K562 (cell line): Measurements from ENCODE around the gene CXCL14. TPM values are rescaled to one million over a fixed set of nuclear protein-coding genes. Genes with fewer than 3 reads are reported as not detected.

Source experiments
- CCNT2 ChIP-seq: IDR thresholded peaks from 2 replicates; pipeline ENCODE4 v1.6.1; 2011; ENCODE audit warnings: borderline replicate concordance, low read depth, mild to moderate bottlenecking, moderate library complexity, mixed read lengths, low read length; ENCODE audit not compliant: insufficient read length; ENCODE audit errors: extremely low read depth
- CEBPG ChIP-seq, 3 experiments: fragments of 200-800 bp in 1 of 3; sonication (Bioruptor generic) in 1 of 3; sonication (generic) in 1 of 3; formaldehyde crosslinking in 1 of 3; IDR thresholded peaks in 2 of 3; conservative IDR thresholded peaks in 1 of 3; 2 replicates each; pipeline versions ENCODE4 v1.6.1 to v1.8.0; 2016 to 2022; ENCODE audit warnings: missing compliant biosample characterization in 2 of 3, missing genetic modification characterization in 2 of 3, mild to moderate bottlenecking in 1 of 3, missing genetic modification reagents in 1 of 3
- HMGXB4 ChIP-seq: sonication (generic); formaldehyde crosslinking; IDR thresholded peaks from 2 replicates; pipeline ENCODE4 v1.8.1; 2023; ENCODE audit warnings: mild to moderate bottlenecking, missing genetic modification reagents
- ILF3 ChIP-seq: fragments of 450-650 bp; IDR thresholded peaks from 2 replicates; pipeline ENCODE4 v1.6.1; 2018; ENCODE audit warnings: antibody characterized with exemption, mild to moderate bottlenecking, moderate library complexity, borderline replicate concordance
- SAP30 ChIP-seq: fragments of 200-600 bp; sonication (generic); IDR thresholded peaks from 2 replicates; pipeline ENCODE4 v1.6.1; 2012; ENCODE audit warnings: borderline replicate concordance, low read depth, mild to moderate bottlenecking, moderate library complexity, low read length, control low read depth, inconsistent platforms; ENCODE audit not compliant: insufficient read depth, poor library complexity, severe bottlenecking
- ZBTB49 ChIP-seq: sonication (generic); formaldehyde crosslinking; IDR thresholded peaks from 2 replicates; pipeline ENCODE4 v1.8.0; 2022; ENCODE audit warnings: missing genetic modification reagents, mild to moderate bottlenecking, borderline replicate concordance
- ZMIZ1 ChIP-seq, 2 experiments: fragments of 150-350 bp in 1 of 2; IDR thresholded peaks; 2 replicates each; pipeline ENCODE4 v1.6.1; 2012 to 2016; ENCODE audit warnings: low read depth in 2 of 2, low read length in 2 of 2, mild to moderate bottlenecking in 1 of 2, moderate library complexity in 1 of 2
- polyA plus RNA-seq, 8 experiments: library from polyadenylated mRNA; depleted of rRNA in 4 of 8; stranded (reverse) in 5 of 8; unstranded in 3 of 8; fragments of >200 nt; fragmentation: Nextera tagmentation in 2 of 8; fragmentation: Illumina TruSeq in 1 of 8; extraction: Ambion mirVana in 2 of 8; extraction: Trizol in 1 of 8; gene quantifications; 2 replicates each; pipeline versions ENCODE4 v1.2.1 to v1.2.3, GENCODE V29; 2011 to 2014; ENCODE audit warnings: inconsistent platforms in 1 of 8, missing spikeins in 1 of 8
- total RNA-seq, 7 experiments: library from RNA; depleted of rRNA in 6 of 7; stranded (reverse); fragments of >200 nt in 6 of 7; fragmentation: Illumina TruSeq in 2 of 7; extraction: Trizol in 2 of 7; gene quantifications; 2 replicates each; pipeline versions ENCODE4 v1.2.1 to v1.2.3, GENCODE V29; 2011 to 2021; ENCODE audit warnings: low replicate concordance in 1 of 7
- TF ChIP-seq, protein P1 (sequence below), 2 experiments: fragments of 450-650 bp; formaldehyde crosslinking in 1 of 2; IDR thresholded peaks; 2 replicates each; pipeline versions ENCODE4 v1.4.0 to v1.6.1; 2014 to 2020; ENCODE audit warnings: mild to moderate bottlenecking in 2 of 2, borderline replicate concordance in 1 of 2, low read depth in 1 of 2

CXCL14 gene
- total and polyA plus RNA-seq, 9 of the 15 experiments (the other 6 are each of a cell fraction or from before 2014, with no cell fraction given): not detected

GRCh38 chr5:135559354-135559753, 19.4 kb downstream of the CXCL14 start (continued):
- TF ChIP-seq ZBTB49 (CRISPR knock-in tag) (no peak), SAP30 (no peak), ZMIZ1 (IDR thresholded peaks at IDR 0.05; ENCODE audit: low read depth in 2 of 2, low read length in 2 of 2) (no peak), ILF3 (no peak), CEBPG (CRISPR knock-in tag; IDR thresholded peaks at IDR 0.05) (no peak), CEBPG (tag; conservative IDR thresholded peaks at IDR 0.05 in 1 of 2, IDR thresholded peaks at IDR 0.05 in 1 of 2) (no peak), HMGXB4 (CRISPR knock-in tag) (no peak), CCNT2 (no peak)
- TF ChIP-seq, protein P1, sequence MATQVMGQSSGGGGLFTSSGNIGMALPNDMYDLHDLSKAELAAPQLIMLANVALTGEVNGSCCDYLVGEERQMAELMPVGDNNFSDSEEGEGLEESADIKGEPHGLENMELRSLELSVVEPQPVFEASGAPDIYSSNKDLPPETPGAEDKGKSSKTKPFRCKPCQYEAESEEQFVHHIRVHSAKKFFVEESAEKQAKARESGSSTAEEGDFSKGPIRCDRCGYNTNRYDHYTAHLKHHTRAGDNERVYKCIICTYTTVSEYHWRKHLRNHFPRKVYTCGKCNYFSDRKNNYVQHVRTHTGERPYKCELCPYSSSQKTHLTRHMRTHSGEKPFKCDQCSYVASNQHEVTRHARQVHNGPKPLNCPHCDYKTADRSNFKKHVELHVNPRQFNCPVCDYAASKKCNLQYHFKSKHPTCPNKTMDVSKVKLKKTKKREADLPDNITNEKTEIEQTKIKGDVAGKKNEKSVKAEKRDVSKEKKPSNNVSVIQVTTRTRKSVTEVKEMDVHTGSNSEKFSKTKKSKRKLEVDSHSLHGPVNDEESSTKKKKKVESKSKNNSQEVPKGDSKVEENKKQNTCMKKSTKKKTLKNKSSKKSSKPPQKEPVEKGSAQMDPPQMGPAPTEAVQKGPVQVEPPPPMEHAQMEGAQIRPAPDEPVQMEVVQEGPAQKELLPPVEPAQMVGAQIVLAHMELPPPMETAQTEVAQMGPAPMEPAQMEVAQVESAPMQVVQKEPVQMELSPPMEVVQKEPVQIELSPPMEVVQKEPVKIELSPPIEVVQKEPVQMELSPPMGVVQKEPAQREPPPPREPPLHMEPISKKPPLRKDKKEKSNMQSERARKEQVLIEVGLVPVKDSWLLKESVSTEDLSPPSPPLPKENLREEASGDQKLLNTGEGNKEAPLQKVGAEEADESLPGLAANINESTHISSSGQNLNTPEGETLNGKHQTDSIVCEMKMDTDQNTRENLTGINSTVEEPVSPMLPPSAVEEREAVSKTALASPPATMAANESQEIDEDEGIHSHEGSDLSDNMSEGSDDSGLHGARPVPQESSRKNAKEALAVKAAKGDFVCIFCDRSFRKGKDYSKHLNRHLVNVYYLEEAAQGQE (IDR thresholded peaks at IDR 0.05; ENCODE audit: borderline replicate concordance): peak; percentile 18; the same call in 1 of the 2 replicates
- TF ChIP-seq, protein P1 (CRISPR knock-in tag; IDR thresholded peaks at IDR 0.05; ENCODE audit: low read depth): no peak
